ENCODE measurements around the gene TRIM33.
"Not testable (repeated sequence)": the region's sequence is repeated elsewhere in the genome, so short reads cannot be mapped to it uniquely, and the experiment has no call there.

The TRIM33 gene

GRCh38 chr1:114423455-114423854 lies 87.5 kb downstream of the TRIM33 start:
- no peak for DNase-seq

GRCh38 chr1:114418948-114419347 lies 92.1 kb downstream of the TRIM33 start:
- DNase-seq = not testable (repeated sequence)

GRCh38 chr1:114397601-114398000 lies 113.4 kb downstream of the TRIM33 start:
- DNase-seq = no peak

- no peak for DNase-seq
Measured at GRCh38 chr1:114395863-114396262, 115.1 kb downstream of the TRIM33 start.

- no peak for DNase-seq
Measured at GRCh38 chr1:114390960-114391359, 120.0 kb downstream of the TRIM33 start.

GRCh38 chr1:114390361-114390760 lies 120.6 kb downstream of the TRIM33 start:
- DNase-seq = no peak

- no peak for DNase-seq
Measured at GRCh38 chr1:114388432-114389003, 122.5 kb downstream of the TRIM33 start.

- DNase-seq = not testable (repeated sequence)
Measured at GRCh38 chr1:114387585-114387984, 123.4 kb downstream of the TRIM33 start.

GRCh38 chr1:114387010-114387360 lies 124.0 kb downstream of the TRIM33 start:
- no peak for DNase-seq

GRCh38 chr1:114386129-114387009 lies 124.6 kb downstream of the TRIM33 start:
- no peak for DNase-seq

- DNase-seq = no peak
Measured at GRCh38 chr1:114384922-114385321, 126.1 kb downstream of the TRIM33 start.

- DNase-seq = no peak
Measured at GRCh38 chr1:114379987-114380386, 131.0 kb downstream of the TRIM33 start.

- no peak for DNase-seq
Measured at GRCh38 chr1:114379358-114379757, 131.6 kb downstream of the TRIM33 start.

GRCh38 chr1:114377356-114377755 lies 133.6 kb downstream of the TRIM33 start:
- DNase-seq = no peak

GRCh38 chr1:114369930-114370329 lies 141.1 kb downstream of the TRIM33 start:
- DNase-seq = no peak

GRCh38 chr1:114369266-114369919 lies 141.6 kb downstream of the TRIM33 start:
- DNase-seq = not testable (repeated sequence)

GRCh38 chr1:114368560-114369255 lies 142.3 kb downstream of the TRIM33 start:
- no peak for DNase-seq

GRCh38 chr1:114367810-114368209 lies 143.2 kb downstream of the TRIM33 start:
- no peak for DNase-seq

GRCh38 chr1:114363230-114363629 lies 147.8 kb downstream of the TRIM33 start:
- DNase-seq = not testable (repeated sequence)

- no peak for DNase-seq
Measured at GRCh38 chr1:114359791-114360190, 151.2 kb downstream of the TRIM33 start.

GRCh38 chr1:114355240-114355639 lies 155.8 kb downstream of the TRIM33 start:
- no peak for DNase-seq

GRCh38 chr1:114353262-114353661 lies 157.7 kb downstream of the TRIM33 start:
- peak in 11 of 56 donors; percentile 8 to 46 (median 26) for DNase-seq
